SKM-1 (cell line): ENCODE measurements around the gene CHAT.

Experiments used
- DNase-seq: peaks from one replicate; lab custom pipeline; 2025; ENCODE audit not compliant: unreplicated experiment; lab: John Stamatoyannopoulos, UW

Gene CHAT

GRCh38 chr10:49596836-49597235, 17.0 kb upstream of the CHAT start:
- DNase-seq: no peak

- no peak for DNase-seq
Measured at GRCh38 chr10:49597426-49598163, 16.2 kb upstream of the CHAT start.

GRCh38 chr10:49598164-49598856, 15.5 kb upstream of the CHAT start:
- DNase-seq: no peak

DNA sequence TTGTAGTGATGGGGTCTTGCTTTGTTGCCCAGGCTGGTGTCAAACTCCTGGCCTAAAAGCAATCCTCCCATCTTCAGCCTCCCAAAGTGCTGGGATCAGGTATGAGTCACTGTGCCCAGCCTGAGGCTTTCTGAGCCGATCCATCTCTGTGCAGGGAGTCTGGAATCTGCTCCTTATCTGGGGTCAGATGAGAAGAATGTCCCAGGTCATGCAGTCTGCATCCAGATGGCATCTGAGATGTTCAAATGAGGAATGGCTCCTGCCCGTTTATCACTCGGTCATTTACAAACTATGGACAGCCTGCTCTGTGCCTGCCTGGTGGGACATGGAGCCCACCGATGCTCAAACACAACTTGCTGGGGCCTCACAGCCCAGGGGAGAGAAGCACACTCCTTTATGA, 14.9 kb upstream of the CHAT start:
- no peak for DNase-seq

- no peak for DNase-seq
Measured at GRCh38 chr10:49599546-49599945, 14.3 kb upstream of the CHAT start.

DNA sequence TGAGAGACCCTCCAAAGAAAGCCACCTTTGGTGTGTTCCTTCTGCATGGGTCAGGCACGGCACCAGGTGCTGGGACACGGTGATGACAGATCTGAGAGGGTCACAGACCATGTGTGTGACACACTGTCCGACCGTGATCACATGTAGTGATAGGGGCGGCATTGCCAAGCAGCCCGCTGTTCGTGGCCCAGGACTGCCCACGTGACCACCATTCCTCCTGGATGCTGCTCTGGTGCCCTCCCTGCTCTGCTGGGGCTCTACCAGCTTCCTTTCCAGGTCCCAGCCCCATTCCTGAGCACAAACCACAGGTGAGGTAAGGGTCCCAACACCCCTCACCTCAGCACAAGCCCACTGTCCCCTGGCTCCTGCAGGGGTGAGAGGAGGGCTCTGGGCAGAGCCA, 13.8 kb upstream of the CHAT start:
- no peak for DNase-seq

GRCh38 chr10:49600781-49601400, 12.9 kb upstream of the CHAT start:
- no peak for DNase-seq

GRCh38 chr10:49601857-49602256, 12.0 kb upstream of the CHAT start:
- DNase-seq: no peak

GRCh38 chr10:49602380-49603023, 11.3 kb upstream of the CHAT start:
- no peak for DNase-seq

DNA sequence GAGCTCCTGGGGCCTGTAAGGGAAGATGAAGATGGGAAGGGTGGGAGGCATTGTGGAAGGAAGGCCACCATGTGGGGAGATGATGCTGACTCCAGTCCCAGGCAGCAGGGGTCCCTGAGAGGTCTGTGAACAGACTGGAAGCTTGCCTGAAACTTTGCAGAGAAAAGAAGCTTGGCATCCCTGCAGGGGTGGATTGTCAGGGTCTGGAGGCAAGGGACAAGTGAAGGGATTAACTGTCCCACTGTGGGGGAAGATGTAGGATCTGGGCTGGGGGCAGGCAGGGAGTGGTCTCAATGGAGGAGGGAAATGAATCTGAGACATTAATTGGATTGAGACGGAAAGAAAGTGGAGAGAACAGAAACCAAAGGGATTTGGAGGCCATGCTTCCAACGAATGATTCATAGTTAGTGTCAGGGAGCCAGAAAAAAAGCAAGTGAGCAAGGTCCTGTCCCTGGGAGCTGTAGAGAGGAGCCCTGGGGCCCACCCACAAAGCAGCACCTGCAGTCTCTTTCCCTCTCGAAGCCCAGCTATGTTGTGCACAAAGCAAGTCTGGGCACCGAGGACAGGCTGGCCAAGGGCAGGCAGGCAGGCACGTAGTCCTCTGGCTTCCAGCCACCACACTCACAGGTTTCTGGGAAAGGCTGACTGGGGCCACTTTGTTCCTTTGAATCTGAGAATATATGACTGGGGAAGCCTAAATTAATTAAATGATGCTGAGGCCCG, 8.5 kb upstream of the CHAT start:
- DNase-seq: no peak

- no peak for DNase-seq
Measured at GRCh38 chr10:49605939-49606509, 7.8 kb upstream of the CHAT start.

DNA sequence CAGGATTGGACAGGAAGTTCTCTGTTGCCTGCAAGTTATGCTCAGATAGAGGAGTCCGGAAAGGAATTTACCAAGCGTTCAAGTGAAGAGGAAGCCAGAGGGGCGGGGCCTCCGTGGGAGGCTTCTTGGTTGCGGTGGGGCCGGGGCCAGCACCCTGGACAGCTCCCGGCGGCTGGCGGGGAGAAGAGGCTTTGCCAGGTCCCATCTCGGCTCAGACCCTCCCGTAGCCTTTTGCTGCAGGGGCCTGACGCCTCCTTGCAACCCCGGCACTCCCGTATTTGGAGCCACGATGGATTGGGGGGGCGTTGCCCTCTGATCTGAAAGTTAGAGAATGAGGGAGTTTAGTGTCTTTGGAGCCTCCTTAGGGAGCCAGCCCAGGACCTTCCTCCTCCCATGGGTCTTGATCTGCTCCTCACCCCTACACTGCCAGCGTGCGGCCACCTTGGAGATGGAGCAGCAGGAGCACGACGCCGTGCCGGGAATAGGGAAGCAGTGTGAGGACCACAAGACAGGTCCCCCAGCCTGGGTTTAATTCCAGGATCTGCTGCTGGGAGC, 6.8 kb upstream of the CHAT start:
- DNase-seq: no peak

DNA sequence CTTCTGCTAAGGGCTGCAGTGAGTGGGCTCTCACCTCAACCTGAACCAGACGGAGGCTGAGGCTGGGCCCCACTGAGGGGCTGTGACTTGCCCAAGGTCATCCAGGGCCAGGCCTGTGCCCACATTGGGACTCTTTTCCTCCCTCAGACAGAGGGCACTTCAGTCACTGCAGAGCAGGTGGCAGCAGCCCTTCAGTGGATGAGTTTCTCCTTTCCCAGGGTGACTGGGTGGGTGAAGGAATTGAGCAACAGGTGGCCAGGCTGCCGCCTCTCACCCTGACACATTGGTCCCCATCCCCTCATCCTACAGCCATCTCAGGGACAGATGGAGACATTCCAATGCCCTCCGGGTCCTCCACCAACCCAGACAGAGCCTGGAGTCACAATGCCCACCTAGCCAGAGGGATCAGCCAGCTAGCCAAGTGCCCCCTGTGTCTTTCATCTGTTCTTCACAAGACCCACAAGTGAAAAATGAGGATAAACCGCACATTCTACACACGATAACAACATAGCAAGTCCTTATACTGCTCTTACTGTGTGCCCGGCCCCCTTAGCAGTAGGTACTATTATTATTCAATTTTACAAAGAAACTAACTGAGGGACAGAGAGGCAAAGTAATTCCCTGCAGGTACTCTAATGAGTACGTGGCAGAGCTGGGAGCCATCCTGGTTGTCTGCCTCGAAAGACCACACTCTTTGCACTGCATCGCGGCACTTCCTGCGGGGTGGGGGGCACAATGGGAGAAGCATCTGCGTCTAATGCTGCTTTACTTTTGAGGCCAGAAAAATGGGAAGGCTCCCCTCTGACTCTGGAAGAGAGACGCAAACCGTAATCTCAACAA, 5.5 kb upstream of the CHAT start:
- DNase-seq: no peak

DNA sequence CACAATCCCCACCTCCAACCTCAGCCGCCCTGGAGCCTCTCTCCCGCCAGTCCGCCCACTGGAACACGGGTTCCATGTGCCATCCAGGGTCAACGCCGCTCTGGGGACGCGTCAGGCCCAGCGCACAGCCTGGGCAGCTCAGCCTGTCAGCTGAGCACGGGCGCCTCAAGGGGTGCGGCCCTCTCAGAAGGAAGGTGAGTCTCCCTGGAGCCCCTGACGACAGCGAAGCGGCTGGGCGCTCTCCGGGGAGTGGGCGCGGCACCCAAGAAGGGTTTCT, 4.9 kb upstream of the CHAT start:
- no peak for DNase-seq

DNA sequence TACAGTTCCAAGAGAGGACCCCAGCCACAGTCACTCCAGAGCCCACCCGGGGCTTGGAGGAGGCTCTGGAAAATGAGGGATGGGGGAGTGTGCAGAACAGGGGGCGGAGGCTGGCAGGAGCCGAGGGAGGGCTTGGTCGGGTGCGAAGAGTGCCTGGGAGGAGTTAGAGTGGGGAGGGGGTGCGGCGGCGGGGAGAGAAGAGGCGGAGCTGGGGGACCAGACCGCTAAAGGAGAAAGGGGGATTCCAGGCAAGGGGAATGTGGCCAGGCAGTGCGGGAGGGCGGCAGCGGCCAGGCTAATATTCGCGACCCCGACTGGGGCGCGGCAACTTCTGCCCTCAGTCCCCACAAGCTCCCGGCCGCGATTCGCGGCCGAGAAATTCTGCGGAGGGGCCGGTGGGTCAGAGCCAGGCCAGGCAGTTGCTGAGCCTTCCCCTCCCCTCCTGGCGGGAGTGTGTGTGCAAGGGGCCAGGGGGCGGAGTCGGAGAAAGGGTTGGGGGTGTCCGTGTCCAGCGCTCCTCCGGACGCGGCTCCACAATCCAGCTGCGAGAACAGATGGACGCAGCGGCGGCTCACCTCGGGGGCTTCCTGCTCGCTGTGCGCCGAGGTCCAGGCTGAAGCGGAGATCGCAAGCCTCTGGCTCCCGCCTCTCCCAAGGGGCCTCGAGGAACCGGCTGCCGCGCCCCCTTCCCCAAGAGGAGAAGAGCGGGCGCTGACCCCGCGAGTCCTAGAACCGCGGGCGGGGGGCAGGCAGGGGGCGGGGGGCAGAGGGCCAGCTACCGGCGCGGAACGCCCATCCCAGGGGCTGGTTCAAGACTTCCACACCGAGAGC, 4.3 kb upstream of the CHAT start:
- no peak for DNase-seq

- no peak for DNase-seq
Measured at GRCh38 chr10:49610114-49610457, 3.8 kb upstream of the CHAT start, which contains the start of gene SLC18A3. Gene SLC18A3, plus strand, starts transcription at chr10:49610310. Its CDS starts 431 bp downstream, at chr10:49610741.

- DNase-seq: no peak
Measured at GRCh38 chr10:49610458-49611165, 3.2 kb upstream of the CHAT start.

DNA sequence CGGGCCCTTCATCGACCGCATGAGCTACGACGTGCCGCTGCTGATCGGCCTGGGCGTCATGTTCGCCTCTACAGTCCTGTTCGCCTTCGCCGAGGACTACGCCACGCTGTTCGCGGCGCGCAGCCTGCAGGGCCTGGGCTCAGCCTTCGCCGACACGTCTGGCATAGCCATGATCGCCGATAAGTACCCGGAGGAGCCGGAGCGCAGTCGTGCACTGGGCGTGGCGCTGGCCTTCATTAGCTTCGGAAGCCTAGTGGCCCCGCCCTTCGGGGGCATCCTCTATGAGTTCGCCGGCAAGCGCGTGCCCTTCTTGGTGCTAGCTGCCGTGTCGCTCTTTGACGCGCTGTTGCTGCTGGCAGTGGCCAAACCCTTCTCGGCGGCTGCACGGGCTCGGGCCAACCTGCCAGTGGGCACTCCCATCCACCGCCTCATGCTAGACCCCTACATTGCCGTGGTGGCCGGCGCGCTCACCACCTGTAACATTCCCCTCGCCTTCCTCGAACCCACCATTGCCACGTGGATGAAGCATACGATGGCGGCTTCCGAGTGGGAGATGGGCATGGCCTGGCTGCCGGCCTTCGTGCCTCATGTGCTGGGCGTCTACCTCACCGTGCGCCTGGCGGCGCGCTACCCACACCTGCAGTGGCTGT, 2.5 kb upstream of the CHAT start:
- no peak for DNase-seq
